OCI-LY7 (cell line): ENCODE measurements around the gene RNF145.

Source experiments
- CTCF ChIP-seq: fragments of 200-600 bp; sonication (generic); conservative IDR thresholded peaks from 2 replicates; pipeline ENCODE4 v1.5.1; 2014; ENCODE audit warnings: mild to moderate bottlenecking, antibody characterized with exemption, low read length, moderate library complexity, mixed read lengths
- EZH2phosphoT487 ChIP-seq: fragments of 200-600 bp; sonication (generic); IDR thresholded peaks from 2 replicates; pipeline ENCODE4 v1.6.1; 2018; ENCODE audit warnings: low read depth, borderline replicate concordance, mild to moderate bottlenecking, mixed run types, antibody characterized with exemption, low read length, moderate library complexity, mixed read lengths

DNA sequence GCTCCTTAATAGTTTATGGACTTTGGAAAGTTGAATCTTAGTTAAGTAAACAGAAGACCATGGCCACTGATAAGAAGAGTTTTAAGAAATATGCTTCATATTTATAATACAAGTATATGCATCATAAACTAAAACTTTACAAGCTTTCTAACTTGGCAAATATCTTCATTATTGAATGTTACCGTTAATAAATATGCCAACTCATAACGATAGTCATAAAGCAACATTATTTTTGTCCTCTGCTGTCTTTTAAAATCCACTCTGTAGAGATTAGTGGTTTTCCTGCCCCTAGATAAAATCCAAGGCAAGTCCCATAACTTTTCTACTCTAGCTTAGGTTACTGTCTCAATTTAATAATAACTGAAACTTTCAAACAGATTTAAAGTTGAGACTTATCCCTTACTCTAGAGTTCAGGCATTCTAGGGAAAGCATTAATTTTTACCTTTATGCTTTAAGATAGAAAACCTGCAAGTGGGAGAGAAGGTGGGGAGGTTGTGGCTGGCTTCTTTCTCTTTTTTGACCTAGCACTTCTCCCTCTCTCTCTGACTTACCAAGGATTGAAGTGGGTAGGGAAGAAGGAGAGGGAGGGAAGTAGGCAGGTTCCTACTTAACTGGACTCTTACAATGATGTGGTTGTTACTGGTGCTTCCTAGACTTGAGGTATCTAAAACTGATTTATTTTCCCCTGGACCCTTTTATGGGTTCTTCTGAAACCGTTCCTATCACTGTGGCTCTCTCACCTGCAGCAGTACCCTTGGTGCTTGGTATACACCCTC, 29.6 kb downstream of the RNF145 start:
- no peak for TF ChIP-seq CTCF
- no peak for TF ChIP-seq EZH2phosphoT487
